Hippocampal formation (tissue), 2 donors: ENCODE results near the gene PAF1.

Experiments used
- DNase-seq, 2 donors: peaks; one replicate each; lab custom pipeline; 2025; lab: John Stamatoyannopoulos, UW

The PAF1 gene

DNA sequence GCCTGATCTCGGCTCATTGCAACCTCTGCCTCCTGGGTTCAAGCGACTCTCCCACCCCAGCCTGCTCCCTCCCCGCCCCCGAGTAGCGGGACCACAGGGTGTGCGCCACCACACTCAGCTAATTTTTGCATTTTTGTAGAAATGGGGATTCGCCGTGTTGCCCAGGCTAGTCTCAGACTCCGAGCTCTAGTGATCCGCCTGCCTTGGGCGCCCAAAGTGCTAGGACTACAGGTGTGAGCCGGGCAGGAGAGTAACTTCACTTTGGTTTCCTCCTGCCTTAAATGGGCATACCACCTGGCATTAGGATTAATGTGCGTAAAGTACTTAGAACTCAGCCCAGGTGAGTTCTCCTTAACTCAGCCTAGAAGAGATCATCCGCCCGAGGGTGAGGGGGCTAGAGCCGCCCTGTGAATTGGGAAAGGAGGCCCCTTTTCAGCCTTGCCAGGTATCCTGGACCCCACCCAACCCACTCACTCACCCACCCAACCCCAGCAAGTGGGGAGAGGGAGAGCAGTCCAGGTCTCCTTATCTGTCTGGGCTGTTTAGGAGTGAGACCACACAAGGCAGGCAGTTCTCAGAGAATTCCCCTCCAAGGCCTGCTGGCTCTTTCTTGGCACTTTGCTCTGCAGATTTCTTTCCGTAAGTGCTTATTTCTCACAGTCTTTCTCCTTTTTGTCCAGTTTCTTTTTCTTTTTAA is 14.5 kb upstream of the PAF1 start:
- no peak for DNase-seq

- peak; percentile 45 to 63 for DNase-seq
Measured at GRCh38 chr19:39403331-39404312, 12.7 kb upstream of the PAF1 start.

DNA sequence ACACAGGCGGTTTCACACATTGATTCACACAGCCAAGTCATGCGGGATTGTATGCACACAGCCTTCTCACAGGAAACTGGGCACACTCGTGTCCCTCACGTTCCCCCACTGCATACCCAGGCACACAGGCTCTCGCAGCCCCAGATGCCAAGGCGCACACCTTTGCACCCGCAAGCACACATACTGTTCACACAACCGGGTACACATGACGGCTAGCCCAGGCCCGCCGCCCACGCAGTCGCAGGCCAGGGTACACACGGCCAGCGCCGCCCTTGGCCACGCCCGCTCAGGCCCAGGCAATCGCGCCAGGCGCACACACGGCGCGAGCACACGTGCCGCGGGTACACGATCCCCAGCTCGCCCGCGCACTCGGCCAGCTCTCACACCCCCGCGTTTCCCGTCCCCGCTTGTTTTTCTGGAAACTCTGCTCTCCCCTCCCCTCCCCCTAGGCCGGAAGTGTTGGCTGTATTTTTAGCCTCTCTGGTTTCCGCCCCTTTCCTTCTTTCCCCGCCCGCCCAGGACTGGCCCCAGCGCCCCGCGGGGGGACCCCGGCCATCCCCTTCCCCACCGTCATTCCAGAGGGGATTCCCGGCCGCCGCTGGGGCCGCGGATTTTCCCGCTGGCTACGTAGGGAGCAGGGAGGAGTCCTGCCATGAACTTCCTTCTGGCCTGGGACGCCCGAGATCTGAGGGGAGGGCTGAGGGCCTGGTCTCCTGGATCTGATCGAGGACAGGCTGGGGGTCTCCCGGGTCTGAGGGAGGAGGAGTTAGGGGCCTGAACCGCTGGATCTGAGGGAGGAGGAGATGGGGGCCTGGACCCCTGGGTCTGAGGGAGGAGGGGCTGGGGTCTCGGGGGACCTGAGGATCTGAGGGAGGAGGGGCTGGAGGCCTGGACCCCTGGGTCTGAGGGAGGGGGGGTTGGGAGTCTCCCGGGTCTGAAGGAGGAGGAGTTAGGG is 11.7 kb upstream of the PAF1 start:
- DNase-seq: peak; percentile 32 to 60

DNA sequence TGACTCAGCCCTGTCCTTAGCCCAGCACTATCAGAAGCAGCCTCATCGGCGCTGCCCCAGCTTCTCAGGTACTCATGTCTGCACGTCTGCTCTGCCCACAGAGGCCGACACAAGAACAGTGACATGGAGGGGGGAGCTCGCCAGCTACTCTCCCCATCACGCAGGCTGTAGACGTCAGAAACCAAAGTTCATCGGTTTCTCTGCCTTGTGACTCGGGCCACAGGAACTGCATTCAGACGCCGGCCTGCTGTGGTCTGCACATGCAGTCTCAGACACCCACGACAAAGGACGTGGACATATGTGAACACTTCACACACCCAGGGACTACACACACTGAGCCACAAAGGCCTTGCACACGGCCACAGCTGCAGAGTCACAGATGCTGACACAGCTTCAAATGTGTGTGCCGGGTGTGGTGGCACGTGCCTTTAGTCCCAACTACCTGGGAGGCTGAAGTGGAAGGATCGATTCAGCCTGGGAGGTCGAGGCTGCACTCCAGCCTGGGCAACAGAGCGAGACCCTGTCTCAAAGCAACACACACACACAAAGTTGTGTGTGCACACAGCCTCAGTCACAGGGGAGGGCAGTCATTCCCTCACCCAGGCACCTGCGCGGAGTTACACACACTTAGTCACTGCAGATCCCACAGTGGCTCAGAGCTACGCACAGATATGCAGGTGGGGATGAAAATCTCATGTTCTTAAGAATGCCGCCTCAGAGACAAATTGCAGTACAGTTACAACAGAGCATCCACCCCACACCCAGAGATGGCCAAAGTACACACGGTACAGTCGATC is 10.8 kb upstream of the PAF1 start:
- no peak for DNase-seq

DNA sequence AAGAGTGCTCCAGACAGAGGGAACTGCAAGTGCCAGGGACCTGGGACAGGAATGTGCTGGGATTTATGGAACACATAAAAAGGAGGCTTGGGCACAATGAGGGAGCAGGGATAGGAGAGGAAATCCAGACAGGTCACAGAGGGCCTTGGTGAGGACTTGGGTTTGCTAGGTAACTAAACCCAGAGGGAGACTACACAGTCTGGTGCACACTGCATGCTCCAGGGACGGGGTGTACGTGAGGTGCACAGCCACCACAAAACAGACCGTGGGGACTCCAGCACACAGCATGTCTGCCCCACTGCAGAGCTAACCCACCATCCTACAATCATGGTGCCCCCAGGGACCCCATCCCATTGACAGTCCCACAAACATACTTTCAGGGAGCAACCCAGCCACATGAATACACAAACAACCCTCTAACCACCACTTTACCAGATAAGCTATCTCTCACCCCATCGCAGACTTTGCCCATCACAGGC is 10.2 kb upstream of the PAF1 start:
- no peak for DNase-seq

DNA sequence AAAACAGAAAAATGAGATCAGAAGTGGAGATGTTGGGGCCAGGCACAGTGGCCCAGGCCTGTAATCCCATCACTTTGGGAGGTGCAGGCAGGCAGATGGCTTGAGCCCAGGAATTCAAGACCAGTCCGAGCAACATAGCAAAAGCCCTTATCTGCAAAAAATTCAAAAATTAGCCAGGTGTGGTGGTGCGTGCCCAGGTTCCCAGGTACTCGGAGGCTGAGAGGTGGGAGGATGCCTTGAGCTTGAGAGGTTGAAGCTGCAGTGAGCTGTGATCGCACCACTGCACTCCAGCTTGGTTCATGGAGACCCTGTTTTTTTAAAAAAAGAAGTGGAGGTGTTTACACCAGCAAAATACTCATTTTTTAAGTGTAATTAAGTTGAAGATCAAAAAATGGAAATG is 9.2 kb upstream of the PAF1 start:
- no peak for DNase-seq

GRCh38 chr19:39399668-39400050 is 8.8 kb upstream of the PAF1 start:
- no peak for DNase-seq

- DNase-seq: peak in 1 of 2 donors; percentile 44
Measured at GRCh38 chr19:39398297-39398864, 7.5 kb upstream of the PAF1 start.

GRCh38 chr19:39397360-39398296 is 6.7 kb upstream of the PAF1 start:
- DNase-seq: peak; percentile 56 to 71

DNA sequence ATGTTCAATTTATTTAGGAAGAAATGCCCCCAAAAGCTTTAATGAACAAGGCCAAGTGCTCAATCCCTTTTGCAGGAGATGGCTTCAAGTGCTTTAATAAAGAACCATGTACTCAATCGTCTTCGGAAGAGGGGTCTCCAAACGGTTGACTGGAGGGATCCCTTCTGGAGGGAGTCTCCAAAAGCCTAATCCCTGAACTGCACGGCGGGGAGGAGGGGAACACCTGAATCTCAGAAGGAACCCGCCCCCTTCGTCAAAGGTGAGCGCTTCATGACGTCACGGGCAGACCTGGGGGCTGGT is 505 bp downstream of the PAF1 start:
- no peak for DNase-seq

DNA sequence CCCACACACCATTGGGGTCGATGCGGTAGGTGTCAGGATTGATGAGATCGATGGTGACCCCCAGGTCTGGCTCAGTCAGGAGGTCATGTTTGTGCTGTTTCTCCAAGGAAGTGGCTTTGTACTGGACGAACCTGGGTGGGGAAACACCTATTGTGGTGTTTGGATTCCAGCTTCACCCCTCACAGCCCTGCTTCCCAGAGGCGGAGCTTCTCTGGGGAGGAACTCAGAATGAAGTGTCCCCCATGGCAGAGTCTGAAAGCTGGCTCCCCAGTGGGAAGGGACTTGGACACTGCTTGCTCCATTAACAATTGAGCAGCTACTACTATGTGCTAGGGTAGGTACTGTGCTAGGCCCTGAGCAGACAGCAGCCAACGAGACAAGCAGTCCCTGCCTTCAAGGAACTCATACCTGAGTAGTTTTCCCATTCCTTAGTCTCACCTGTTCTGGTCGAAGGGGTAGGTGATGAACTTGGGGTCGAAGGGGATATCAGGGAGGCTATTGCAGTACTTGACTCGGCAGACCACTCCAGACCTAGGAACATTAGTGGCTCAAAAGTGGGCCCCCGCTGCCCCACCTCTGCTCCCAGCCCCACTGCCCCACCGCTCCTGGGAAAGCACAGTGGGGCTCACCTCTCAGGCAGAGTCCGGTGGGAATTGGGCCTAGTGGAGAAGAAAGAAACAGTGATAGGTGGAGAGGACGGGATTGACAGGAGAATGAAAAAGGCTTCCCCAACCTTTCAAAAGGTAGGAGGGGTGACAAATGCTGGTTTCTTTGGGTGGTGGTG is 1.1 kb downstream of the PAF1 start:
- DNase-seq: no peak

DNA sequence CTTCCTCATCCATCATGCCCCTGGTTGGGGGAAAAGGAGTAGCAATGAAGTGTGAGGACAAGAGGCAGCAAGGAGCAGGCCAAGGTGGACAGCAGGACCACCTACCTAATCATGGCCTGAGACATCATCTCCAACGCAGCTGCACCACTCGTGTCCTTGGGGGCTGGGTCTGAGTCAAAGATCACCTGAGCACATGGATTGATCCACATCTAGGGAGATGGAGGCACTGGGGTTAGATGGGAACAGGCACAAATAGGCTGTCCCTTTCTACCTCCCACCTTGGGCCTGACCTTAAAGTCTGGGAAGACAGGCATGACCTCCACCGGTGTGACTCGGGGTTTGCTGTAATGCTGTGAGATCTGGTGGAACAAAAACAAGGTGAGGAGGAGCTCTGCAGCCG is 2.2 kb downstream of the PAF1 start:
- DNase-seq: no peak

DNA sequence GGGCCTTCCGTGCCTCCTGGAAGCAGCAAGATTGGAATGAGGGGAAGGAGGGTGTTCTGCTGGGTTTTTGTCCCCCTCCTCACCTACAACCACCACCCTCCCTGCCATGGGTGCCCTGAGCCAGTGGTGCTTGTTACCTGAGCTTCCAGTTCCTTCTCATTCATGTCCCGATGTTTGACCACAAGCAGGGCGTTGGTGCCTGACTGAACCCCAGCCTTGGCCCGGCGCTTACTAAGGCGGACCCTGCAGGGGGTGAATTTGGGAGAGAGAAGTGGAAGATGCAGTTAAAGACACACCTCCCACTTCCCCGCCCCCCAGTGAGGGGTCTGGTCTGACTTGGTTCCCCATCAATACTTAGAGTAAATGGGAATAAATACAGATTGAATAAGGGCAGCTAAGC is 4.3 kb downstream of the PAF1 start:
- no peak for DNase-seq

DNA sequence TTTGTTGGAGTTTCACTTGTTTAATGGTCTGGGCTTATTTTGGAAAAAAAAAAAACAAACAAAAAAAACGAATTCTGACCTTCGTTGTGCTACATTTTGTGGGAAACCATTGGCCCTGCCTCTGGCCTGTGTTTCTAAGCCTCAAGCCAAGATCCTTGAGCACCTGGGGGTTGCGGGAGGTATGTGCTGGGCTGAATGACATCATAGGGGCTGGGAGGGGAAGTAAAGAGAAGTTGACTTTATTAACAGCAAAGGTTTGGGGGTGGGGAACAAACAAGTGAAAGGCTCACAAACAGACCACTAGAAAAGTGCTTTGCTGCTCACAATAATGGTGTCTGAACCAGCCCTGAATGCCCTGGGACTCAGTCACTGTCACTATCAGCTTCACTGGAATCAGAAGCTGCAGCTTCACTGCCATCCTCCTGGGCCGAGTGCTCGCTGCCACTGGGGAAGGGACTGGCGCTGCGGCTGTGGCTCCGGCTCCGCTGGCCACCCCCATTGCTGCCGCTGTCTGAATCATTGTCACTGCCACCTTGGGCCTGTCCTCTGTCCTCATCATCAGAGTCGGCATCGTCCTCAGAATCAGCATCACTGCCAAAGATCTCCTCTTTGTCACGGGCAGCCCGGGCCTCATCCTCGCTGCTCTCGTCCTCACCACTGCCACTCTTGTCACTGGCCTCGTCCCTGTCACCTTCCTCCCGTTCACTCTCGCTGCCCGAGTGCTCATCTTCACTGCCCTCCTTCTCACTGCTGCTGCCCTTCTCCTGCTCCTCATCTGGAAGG is 5.1 kb downstream of the PAF1 start:
- DNase-seq: no peak

- no peak for DNase-seq
Measured at GRCh38 chr19:39384839-39385568, 5.9 kb downstream of the PAF1 start.

DNA sequence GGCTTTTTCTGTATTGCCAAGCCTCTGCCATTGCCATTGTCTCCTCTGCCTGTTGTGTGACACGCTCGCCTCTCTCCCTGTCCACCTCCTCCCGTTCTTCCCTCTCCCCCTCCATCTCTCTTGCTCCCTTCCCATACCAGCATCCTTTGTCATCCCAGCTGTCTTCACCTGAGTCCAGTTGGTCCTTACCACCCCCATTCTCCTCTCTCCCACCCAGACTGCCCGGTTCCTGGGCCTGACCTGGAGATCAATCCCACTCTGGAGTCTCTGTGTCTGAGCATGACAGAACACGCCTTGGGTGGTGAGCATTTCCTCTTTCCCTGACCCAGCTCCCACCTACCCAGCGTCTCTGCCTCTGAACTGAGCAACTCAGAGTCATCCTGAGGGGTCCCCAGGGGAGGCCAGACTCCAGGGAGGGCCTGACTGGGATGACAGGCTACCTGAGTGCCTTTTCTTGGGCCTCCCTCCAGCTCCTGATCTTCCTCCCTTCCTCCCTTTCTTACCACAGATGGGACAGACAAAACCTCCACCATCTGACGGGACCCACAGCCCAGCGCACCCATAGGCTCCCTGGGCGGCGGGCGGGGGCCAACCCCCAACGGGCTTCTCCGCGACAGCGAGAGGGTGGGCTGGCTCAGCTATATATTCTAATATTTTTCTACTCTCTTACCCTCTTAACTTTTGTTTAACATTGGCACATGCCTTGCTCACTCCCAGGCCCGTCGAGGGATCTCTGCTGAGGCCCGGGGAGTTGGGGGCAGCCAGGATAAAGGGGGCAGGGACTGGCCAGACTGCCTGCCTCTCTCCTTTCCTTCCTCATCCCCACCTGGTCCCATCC is 7.7 kb downstream of the PAF1 start:
- DNase-seq: no peak
